Measurements from ENCODE around the gene SIAH3.

SIAH3 gene

DNA sequence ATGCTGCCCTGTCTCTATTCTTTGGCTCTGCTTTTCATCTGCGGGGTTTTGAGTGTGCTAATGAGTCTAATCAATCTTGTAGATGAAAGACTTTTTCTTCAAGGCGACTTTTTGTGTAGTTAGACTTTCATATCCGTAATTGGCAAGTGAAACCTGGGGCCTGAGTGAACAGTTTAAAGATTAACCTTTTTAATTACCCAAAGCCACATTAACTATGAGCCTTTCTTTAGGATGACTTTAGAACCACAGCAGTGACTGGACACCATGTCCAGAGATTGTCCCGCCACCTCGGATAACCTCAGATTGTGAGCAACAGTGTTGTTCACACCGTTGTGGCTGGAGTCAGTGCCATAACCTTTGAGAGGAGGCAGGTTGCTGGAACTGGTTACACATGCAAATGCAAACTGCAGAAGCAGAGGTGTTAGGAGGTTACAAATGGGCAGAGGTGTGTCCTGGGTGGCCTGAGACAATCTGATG, 58.7 kb downstream of the SIAH3 start:
- no peak for DNase-seq (ENCODE audit: low spot score)
- TF ChIP-seq, protein P1, sequence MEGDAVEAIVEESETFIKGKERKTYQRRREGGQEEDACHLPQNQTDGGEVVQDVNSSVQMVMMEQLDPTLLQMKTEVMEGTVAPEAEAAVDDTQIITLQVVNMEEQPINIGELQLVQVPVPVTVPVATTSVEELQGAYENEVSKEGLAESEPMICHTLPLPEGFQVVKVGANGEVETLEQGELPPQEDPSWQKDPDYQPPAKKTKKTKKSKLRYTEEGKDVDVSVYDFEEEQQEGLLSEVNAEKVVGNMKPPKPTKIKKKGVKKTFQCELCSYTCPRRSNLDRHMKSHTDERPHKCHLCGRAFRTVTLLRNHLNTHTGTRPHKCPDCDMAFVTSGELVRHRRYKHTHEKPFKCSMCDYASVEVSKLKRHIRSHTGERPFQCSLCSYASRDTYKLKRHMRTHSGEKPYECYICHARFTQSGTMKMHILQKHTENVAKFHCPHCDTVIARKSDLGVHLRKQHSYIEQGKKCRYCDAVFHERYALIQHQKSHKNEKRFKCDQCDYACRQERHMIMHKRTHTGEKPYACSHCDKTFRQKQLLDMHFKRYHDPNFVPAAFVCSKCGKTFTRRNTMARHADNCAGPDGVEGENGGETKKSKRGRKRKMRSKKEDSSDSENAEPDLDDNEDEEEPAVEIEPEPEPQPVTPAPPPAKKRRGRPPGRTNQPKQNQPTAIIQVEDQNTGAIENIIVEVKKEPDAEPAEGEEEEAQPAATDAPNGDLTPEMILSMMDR (IDR thresholded peaks at IDR 0.05; ENCODE audit: extremely low read depth, insufficient read depth, missing control alignments): no peak
- in situ Hi-C loops (cut with MboI; ENCODE audit: low pct_unique_long_range_greater_than_20kb, low sequenced_read_pairs, unreplicated experiment): no loop called here

DNA sequence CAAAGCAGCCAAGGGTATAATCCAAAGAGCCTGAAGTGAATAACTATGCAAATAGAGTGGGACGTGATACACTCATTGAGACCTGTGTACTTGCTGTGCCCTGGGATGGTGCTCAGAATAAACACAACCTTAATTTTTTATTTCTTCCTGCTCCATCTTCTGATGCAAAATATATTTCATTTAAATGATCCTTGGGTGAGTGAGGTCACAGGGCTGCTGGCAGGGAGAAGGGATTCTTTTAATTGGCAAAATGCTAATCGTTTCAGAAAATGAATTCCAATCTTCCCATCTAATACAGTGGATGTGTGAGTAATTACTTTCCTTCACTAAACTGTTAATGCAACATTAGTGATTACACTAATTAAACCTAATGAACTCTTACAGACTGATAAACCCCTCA, 63.5 kb downstream of the SIAH3 start:
- in situ Hi-C loops (cut with MboI; ENCODE audit: low pct_unique_long_range_greater_than_20kb, low sequenced_read_pairs, unreplicated experiment): no loop called here
- TF ChIP-seq, protein P1 (IDR thresholded peaks at IDR 0.05; ENCODE audit: extremely low read depth, insufficient read depth, missing control alignments): no peak
- DNase-seq (ENCODE audit: low spot score): no peak

DNA sequence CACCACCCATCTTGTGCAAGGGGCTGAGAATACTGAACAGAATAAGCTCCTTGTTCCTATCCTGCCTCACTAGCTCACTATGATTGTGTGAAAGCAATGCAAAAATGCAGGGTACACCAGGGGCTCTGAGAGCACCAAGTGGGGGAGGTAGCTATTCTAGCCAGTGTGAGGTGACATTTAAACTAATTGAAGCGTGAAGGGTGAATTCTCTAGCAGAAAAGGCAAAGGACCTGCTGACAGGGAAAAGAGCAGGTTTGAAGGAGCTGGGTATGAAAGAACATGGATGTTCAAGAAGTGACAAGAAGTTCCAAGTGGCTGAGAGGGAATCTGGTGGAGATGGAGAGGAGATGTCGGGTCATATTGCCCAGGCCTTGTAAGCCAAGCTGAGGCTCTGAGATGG, 64.2 kb downstream of the SIAH3 start:
- no peak for DNase-seq (ENCODE audit: low spot score)
- in situ Hi-C loops (cut with MboI; ENCODE audit: low pct_unique_long_range_greater_than_20kb, low sequenced_read_pairs, unreplicated experiment): no loop called here
- TF ChIP-seq, protein P1 (IDR thresholded peaks at IDR 0.05; ENCODE audit: extremely low read depth, insufficient read depth, missing control alignments): no peak

DNA sequence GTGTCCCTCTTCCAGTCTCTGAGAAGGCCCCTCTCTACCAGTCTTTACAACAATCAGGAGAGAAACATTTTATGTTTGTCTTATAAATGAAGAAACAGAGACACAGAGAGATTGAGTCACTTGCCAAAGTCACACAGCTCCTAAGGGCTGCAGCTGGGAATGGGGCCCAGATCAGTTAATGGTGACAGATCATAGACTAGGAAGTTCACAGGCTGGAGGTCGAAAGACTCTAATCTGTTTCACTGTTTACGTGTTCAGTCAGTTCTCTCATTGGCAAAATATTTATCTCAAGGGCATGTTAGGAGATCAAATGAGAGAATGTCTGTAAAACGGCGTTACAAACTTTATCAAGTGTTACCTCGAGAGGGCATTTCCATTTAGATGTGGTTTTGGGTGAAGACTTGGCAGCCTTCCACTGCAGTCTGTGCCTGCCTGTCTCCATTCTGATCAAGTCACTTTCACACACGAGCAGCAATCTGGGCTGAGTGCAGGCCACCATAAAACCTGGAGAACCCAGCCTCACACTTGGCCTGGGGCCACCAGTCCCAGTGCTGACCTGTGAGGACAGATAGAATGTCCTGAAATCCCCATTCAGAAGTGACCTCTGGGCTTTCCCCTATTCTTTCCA, 65.1 kb downstream of the SIAH3 start:
- in situ Hi-C loops (cut with MboI; ENCODE audit: low pct_unique_long_range_greater_than_20kb, low sequenced_read_pairs, unreplicated experiment): no loop called here
- DNase-seq (ENCODE audit: low spot score): no peak
- TF ChIP-seq, protein P1 (IDR thresholded peaks at IDR 0.05; ENCODE audit: extremely low read depth, insufficient read depth, missing control alignments): no peak

DNA sequence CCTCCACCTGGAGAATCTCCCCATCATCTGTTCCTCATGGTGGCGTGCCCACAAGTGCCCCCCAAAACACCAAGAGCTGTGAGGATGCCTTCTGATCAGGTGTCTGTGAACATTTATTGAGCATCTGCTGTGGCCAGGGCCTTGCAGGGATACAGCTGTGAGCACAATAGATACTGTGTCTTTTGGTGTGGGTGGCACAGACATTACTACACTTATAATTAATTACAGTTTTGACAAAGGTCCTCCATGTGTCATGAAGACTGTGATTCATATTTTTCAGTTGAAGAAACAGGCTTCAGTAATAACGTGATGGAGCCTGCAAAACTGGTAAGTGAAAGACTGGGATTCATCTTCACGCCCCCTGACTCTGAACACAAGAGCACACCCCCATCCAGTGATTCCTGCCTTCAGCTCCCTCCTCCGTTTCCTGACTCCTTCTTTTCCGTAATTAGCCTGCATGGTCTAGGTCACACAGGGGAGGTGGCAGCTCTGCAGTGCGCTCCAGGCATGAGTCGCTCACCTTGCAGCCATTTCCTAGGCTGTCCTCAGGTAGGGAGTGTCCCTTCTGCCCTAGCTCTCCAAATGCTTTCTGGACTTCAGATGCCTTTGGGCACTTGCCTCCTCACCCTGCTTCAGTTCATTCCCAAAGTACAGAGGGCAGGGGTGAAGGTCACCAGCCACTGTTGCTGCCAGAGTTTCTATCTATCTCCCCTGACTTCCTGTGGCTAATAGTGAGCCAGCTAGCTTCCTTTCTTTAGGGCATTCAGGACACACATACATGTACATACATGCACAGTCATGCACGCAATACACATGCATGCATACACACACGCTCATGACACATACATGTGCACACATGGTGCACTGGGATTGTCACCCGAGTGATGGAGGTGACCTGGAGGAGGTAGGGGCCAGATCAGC, 66.5 kb downstream of the SIAH3 start:
- in situ Hi-C loops (cut with MboI; ENCODE audit: low pct_unique_long_range_greater_than_20kb, low sequenced_read_pairs, unreplicated experiment): no loop called here
- no peak for DNase-seq (ENCODE audit: low spot score)
- TF ChIP-seq, protein P1 (IDR thresholded peaks at IDR 0.05; ENCODE audit: extremely low read depth, insufficient read depth, missing control alignments): no peak

DNA sequence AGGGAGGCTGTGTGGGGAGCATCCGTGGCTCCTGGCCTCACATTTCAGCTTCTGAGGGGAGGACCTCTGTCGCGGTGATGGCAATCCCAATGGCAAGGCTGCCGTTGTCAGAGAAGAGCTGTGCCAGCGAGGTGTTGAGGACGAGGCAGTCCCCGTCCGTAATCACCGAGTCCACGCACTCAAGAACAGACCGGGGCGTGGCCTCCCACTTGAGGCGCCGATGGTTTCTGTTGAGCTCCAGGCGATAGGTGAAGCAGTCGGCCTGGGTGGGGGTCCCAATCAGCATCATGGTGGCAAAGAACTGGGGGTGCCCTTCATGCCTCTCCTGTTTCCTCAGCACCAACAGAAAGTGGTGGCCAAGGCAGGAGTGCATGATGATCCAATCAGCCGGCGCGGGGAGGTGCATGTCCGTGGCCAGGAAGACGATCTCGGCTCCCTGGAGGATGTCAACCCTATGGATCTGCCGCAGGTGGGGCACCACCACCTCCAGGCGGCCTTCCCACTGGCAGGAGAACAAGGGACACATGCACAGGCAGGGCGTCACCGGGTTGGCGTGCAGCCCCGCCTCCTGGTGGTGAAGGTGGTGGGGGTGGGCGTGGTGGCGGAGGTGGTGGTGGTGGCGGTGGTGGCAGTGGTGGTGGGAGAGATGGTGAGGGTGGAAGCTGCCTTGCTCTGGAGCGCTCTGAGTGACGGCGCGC, 68.1 kb downstream of the SIAH3 start:
- DNase-seq (ENCODE audit: low spot score): no peak
- in situ Hi-C loops (cut with MboI; ENCODE audit: low pct_unique_long_range_greater_than_20kb, low sequenced_read_pairs, unreplicated experiment): no loop called here
- TF ChIP-seq, protein P1 (IDR thresholded peaks at IDR 0.05; ENCODE audit: extremely low read depth, insufficient read depth, missing control alignments): no peak
